ENCODE results near the gene KLHL29. TPM values are rescaled to one million over a fixed set of nuclear protein-coding genes. Genes with fewer than 3 reads are reported as not detected.

KLHL29 gene
- total RNA-seq, 1 experiment from 2014 or later = 16.7 TPM

DNA sequence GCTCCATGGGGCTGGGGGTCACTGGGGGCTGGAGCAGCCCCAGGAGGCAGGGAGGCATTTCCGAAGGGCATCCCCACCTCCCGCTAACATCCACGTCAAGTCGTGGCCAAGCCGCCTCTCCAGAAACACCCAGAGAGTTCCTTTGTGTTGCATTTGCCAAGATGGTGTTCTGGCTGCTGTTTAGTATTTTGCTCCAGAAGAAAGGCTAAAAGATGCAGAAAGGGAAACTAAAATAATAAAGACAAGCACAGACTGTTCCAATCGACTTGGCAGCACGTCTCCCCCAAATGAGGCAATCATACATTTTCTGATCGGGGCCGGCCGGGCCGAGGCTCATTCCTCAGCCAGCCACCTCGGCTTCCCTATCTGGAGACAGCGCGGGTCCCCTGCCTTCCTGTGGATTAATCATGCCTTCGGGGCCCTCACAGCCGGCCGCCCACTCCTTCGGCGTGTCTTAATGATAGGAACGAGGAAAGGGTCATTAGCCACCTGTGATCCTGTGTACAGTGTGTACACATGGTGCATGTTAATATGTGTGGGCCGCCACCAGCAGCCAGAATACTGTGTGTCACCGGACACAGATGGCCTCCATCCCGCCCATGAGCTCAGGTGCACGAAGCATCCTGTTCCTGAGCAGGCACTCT is 169.2 kb downstream of the KLHL29 start:
- no peaks in the 10 kb centered on the region for H3K27me3 ChIP-seq (ENCODE audit: insufficient read depth, low read length)
- no peaks in the 10 kb centered on the region for H3K4me1 ChIP-seq (ENCODE audit: control insufficient read depth in 1 of 2, insufficient read depth in 2 of 2, low read length in 2 of 2)
- no TSS peak for BruUV-seq (replicated peaks)
- no peak overlapping the region for H3K27ac ChIP-seq (ENCODE audit: low read depth, low read length)
- CTCF ChIA-PET = no interaction called here
- intact Hi-C loops (cut with micrococcal nuclease) = no loop called here
- DNase-seq (ENCODE audit: low read depth, low spot score) = no peak
- H3K9me3 ChIP-seq (ENCODE audit: control insufficient read depth in 1 of 2, insufficient read depth in 1 of 2, low read depth in 1 of 2, low read length in 2 of 2) = no peaks in the 10 kb centered on the region
- no peak overlapping the region for H2AFZ ChIP-seq (ENCODE audit: low read depth, low read length, poor library complexity, severe bottlenecking)
- no peaks in the 10 kb centered on the region for H4K20me1 ChIP-seq (ENCODE audit: insufficient read depth)
- H3K36me3 ChIP-seq (ENCODE audit: control insufficient read depth in 1 of 2, insufficient read depth in 2 of 2, low read length in 2 of 2) = no peaks in the 10 kb centered on the region
- POLR2A ChIA-PET = no interaction called here
- RAD21 ChIA-PET (ENCODE audit: low non-redundant PET in 1 of 2, low total read pairs in 2 of 2, uncharacterized antibody in 2 of 2, unreplicated experiment in 2 of 2) = no interaction called here
- ATAC-seq = no peak
- TF ChIP-seq CTCF (IDR thresholded peaks at IDR 0.05 in 2 of 3, conservative IDR thresholded peaks at IDR 0.05 in 1 of 3; ENCODE audit: borderline replicate concordance in 1 of 3, insufficient read depth in 1 of 3, low read depth in 2 of 3, low read length in 2 of 3) = no peak
- no peak for TF ChIP-seq ZNF274 (IDR thresholded peaks at IDR 0.05; ENCODE audit: low read depth, low read length)
- no peak for TF ChIP-seq POLR2A (IDR thresholded peaks at IDR 0.05; ENCODE audit: borderline replicate concordance, extremely low read depth, insufficient read depth, insufficient read length)
- TF ChIP-seq SP1 (IDR thresholded peaks at IDR 0.05; ENCODE audit: low read depth) = no peak
- TF ChIP-seq YY1 (IDR thresholded peaks at IDR 0.05; ENCODE audit: extremely low read depth, insufficient replicate concordance, low read depth, low read length) = no peak
- TF ChIP-seq, protein P1, sequence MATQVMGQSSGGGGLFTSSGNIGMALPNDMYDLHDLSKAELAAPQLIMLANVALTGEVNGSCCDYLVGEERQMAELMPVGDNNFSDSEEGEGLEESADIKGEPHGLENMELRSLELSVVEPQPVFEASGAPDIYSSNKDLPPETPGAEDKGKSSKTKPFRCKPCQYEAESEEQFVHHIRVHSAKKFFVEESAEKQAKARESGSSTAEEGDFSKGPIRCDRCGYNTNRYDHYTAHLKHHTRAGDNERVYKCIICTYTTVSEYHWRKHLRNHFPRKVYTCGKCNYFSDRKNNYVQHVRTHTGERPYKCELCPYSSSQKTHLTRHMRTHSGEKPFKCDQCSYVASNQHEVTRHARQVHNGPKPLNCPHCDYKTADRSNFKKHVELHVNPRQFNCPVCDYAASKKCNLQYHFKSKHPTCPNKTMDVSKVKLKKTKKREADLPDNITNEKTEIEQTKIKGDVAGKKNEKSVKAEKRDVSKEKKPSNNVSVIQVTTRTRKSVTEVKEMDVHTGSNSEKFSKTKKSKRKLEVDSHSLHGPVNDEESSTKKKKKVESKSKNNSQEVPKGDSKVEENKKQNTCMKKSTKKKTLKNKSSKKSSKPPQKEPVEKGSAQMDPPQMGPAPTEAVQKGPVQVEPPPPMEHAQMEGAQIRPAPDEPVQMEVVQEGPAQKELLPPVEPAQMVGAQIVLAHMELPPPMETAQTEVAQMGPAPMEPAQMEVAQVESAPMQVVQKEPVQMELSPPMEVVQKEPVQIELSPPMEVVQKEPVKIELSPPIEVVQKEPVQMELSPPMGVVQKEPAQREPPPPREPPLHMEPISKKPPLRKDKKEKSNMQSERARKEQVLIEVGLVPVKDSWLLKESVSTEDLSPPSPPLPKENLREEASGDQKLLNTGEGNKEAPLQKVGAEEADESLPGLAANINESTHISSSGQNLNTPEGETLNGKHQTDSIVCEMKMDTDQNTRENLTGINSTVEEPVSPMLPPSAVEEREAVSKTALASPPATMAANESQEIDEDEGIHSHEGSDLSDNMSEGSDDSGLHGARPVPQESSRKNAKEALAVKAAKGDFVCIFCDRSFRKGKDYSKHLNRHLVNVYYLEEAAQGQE (IDR thresholded peaks at IDR 0.05; ENCODE audit: low read depth) = no peak
- TF ChIP-seq JUND (IDR thresholded peaks at IDR 0.05) = no peak
- no peak for TF ChIP-seq TCF7L2 (IDR thresholded peaks at IDR 0.05; ENCODE audit: borderline replicate concordance, extremely low read depth, insufficient read depth, insufficient read length)
- TF ChIP-seq, protein P2, sequence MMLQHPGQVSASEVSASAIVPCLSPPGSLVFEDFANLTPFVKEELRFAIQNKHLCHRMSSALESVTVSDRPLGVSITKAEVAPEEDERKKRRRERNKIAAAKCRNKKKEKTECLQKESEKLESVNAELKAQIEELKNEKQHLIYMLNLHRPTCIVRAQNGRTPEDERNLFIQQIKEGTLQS (IDR thresholded peaks at IDR 0.05) = no peak
- TF ChIP-seq, protein P3, sequence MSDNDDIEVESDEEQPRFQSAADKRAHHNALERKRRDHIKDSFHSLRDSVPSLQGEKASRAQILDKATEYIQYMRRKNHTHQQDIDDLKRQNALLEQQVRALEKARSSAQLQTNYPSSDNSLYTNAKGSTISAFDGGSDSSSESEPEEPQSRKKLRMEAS (IDR thresholded peaks at IDR 0.05) = no peak
- TF ChIP-seq SIN3A (IDR thresholded peaks at IDR 0.05; ENCODE audit: low read depth) = no peak
- no peak for TF ChIP-seq CEBPB (IDR thresholded peaks at IDR 0.05; ENCODE audit: low read depth)
- no peak for TF ChIP-seq ELF1 (IDR thresholded peaks at IDR 0.05; ENCODE audit: borderline replicate concordance, low read depth)
- no peak for TF ChIP-seq FOSL1 (IDR thresholded peaks at IDR 0.05; ENCODE audit: low read depth)
- no peak for TF ChIP-seq RAD21 (IDR thresholded peaks at IDR 0.05; ENCODE audit: low read depth)
- TF ChIP-seq EZH2 (IDR thresholded peaks at IDR 0.05) = no peak
- no peak for TF ChIP-seq EZH2phosphoT487 (IDR thresholded peaks at IDR 0.05; ENCODE audit: borderline replicate concordance)
- no peak for TF ChIP-seq CBX3 (IDR thresholded peaks at IDR 0.05; ENCODE audit: low read depth)
- H3K9ac ChIP-seq (ENCODE audit: low read length) = no peak overlapping the region
- no peaks in the 10 kb centered on the region for H3K9me2 ChIP-seq (ENCODE audit: insufficient read depth)
- H3K4me2 ChIP-seq (ENCODE audit: low read length) = no peak overlapping the region
- no peaks in the 10 kb centered on the region for H3K79me2 ChIP-seq (ENCODE audit: insufficient read depth, low read length)
- H3K4me3 ChIP-seq (replicated peaks in 1 of 2; ENCODE audit: low read depth in 1 of 2, low read length in 2 of 2) = no peak overlapping the region
